ES-I3 (cell line): ENCODE results near the gene TUBA4A.

Experiments used
- H3K36me3 ChIP-seq: 2 replicates; pipeline ENCODE4 v1.6.1; 2013; ENCODE audit warnings: mild to moderate bottlenecking, low read length, control low read depth, moderate library complexity; ENCODE audit not compliant: insufficient read depth
- H3K4me1 ChIP-seq: 2 replicates; pipeline ENCODE4 v1.6.1; 2013; ENCODE audit warnings: mild to moderate bottlenecking, control low read depth, low read length; ENCODE audit not compliant: insufficient read depth
- H3K9ac ChIP-seq: 2 replicates; pipeline ENCODE4 v1.6.1; 2013; ENCODE audit warnings: low read depth, mild to moderate bottlenecking, low read length, moderate library complexity
- H3K9me3 ChIP-seq: 2 replicates; pipeline ENCODE4 v1.6.1; 2013; ENCODE audit warnings: mild to moderate bottlenecking, low read length, moderate library complexity; ENCODE audit not compliant: control insufficient read depth, insufficient read depth

The TUBA4A gene

DNA sequence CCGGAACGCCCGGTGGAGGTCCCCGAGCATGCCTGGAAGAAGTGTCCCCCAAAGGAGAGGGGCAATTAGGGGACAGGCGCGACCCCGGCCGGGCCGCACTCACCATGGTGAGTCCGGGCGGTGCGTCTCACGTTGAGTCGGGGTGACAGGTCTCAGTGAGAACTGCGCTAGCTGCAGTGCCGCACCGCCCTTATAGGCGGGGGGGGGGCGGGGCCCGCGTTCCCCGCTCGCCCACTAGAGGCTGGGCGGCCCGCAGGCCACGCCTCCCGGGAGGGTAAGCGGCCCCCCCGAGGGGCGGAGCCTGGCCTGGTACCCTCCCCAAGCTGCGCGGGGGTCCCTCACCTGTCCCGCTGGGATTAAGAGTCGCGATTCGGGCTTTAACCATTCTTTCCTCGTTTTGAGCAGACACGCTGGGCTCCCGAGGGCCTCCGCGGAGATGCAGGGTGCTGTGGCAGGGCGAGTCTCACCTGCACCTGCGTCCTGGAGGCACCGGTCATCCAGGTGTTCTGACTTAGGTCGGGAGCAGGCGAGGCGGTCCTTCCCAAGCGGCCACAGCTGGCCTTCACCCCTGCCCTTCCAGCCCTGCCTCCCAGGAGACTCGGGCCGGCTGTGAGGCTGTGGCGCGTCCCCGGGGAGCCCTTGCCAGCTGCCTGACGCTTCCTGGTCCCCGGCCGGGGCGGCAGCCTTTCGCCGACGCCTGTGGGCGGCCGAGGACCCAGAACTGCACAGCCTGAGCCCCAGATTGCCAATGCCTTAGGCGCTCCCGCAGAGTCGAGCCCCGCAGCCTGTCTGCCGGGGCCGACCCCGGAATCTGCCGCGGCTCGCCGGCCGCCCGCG, at the start of gene TUBA4A:
TUBA4A (minus strand) TSS at position 166 of the 837 bp plus-strand sequence; CDS start at position 106, 60 bp downstream.
- Histone ChIP-seq H3K4me1 (peaks cover 19% of the 10 kb centered on the region), H3K9ac (peak within 1 kb of the TSS; percentile 56; the same call in 1 of the 2 replicates), H3K36me3 (no peaks in the 10 kb centered on the region), H3K9me3 (no peaks in the 10 kb centered on the region)

DNA sequence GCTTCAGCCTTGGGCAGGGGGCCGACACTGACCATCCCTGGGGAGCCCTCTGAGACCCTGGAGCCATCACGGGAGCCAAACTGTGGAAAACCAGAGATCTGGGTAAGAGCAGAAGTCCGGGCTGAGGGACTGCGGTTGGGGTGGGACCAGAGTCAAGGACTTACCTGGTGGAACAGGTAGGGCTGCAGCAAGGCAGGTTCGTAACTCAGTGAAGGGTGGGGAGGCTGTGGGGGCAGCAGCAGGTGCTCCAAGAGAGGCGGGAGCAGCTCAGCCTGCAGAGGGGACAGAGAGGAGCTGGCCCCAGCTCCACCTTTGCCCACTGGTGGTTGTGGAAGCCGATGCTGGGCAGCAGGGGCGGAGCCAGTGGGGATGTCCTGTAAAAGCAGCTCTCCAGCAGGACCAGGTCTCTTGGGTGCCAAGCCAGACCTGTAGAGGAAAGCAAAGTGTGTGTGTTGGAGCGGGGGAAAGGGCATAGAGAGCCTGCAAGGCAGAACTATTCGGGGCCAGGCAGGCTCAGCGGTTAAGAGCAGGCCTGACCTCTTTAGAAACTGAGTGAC, 48.8 kb upstream of the TUBA4A start:
- Histone ChIP-seq H3K9me3 (no peaks in the 10 kb centered on the region), H3K9ac (no peak overlapping the region), H3K36me3 (no peaks in the 10 kb centered on the region; the same call in 1 of the 2 replicates), H3K4me1 (no peaks in the 10 kb centered on the region)

DNA sequence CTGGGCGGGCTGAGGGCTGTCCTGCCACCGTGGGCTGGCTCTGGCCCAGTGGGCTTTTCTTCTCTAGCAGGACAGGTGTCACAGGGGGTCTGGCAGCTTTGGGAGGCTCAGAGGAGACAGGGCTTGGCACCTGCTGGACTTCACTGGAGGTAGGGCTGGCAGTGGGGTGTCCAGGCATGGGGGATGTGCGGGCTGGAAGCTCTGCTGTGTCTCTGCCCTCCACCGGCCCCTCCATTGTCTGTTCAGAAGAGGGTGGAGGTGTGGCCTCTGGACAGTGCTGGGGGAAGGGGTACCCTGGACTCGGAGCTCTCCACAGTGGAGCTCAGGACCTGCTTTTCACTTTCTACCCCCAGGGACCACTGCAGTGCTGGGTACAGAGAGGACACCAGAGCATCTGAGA, 46.3 kb upstream of the TUBA4A start:
- H3K36me3 ChIP-seq = no peaks in the 10 kb centered on the region; the same call in 1 of the 2 replicates
- H3K9ac ChIP-seq = no peak overlapping the region

DNA sequence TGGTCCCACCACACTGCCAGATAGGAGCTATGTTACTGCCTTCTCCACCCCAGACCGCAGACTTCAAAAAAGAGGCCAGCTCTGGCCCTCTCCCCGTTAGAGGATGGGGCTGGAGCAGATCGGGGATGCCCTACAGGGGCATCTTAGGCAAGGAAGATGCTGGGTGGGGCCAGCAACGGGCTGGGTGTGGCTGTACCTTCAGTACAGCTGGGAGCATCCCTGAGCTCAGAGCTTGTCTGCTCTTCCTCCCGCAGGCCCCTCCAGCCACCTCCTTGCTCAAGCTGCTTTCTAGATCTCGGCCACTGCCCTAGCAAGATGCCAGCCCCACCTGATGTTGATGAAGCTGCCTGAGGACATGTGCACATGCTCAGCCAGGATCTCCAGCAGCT, 45.6 kb upstream of the TUBA4A start:
- Histone ChIP-seq H3K9me3 (no peaks in the 10 kb centered on the region), H3K4me1 (no peaks in the 10 kb centered on the region), H3K36me3 (no peaks in the 10 kb centered on the region; the same call in 1 of the 2 replicates), H3K9ac (no peak overlapping the region)

More for the DNA sequence above, 46.3 kb upstream of the TUBA4A start:
- Histone ChIP-seq H3K4me1 (no peaks in the 10 kb centered on the region), H3K9me3 (no peaks in the 10 kb centered on the region)

DNA sequence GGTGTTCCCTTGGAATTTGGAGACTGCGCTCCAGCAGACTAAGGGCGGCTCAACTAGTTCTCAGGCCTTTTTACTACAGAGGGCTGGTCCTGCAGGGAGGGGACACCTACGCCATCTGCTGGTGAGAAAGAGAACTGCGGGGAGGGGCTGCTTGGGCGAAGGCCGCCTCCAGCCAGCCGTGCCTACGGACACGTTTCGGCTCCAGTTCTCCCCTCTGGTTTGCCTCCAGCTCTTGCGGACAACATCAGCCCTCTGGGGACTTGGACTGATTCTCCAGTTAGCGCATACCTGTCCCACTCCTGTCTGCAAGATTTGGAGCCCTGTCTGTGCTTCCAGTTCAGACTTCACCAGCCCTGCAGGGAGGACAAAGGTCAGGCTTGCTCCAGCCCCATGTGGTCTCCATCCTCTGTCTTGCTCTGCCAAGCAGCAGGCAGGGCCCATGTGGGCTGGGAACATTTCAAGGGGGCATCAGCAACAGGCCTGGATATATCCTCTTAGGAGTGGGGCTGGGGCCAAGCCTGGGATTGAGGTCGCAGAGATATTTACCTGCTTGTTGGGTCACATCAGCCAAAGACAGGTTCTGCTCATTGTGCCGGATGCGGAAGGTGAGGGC, 45.1 kb upstream of the TUBA4A start:
- no peaks in the 10 kb centered on the region; the same call in 1 of the 2 replicates for H3K36me3 ChIP-seq
- no peaks in the 10 kb centered on the region for H3K4me1 ChIP-seq
- H3K9ac ChIP-seq = no peak overlapping the region
- H3K9me3 ChIP-seq = no peaks in the 10 kb centered on the region

DNA sequence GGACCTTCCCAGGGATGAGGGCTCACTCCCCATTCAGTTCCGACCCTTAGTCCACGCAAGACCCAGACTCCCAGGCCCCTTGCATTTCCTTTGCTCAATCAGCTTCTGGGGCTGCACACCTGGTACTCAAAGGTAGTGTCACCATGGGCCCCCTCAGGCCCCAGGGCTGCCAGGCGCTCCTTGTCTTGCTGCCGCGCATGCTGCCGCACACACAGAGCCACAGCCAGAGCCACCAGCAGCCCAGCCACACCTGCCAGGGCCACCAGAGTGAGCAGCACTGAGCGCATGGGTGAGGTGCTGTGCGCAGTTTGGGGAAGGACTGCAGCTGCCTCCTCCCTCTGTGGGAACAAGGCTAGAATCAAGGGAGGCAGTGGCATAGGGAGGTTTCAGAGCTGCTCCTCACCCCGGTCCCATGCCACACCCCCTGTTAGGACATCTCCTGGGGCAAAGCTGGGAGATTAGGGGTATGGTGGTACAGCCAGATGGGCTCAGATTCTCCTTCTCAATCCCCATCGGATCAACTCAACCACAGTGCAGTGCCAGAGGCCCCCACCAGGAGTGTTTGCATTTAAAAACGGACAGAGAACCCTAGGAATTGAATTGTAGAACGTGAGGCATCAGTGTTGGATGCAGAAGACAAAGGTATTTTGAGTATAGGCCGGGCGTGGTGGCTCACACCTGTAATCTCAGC, 44.2 kb upstream of the TUBA4A start:
- Histone ChIP-seq H3K36me3 (no peaks in the 10 kb centered on the region; the same call in 1 of the 2 replicates), H3K9ac (no peak overlapping the region), H3K9me3 (no peaks in the 10 kb centered on the region), H3K4me1 (no peaks in the 10 kb centered on the region)

DNA sequence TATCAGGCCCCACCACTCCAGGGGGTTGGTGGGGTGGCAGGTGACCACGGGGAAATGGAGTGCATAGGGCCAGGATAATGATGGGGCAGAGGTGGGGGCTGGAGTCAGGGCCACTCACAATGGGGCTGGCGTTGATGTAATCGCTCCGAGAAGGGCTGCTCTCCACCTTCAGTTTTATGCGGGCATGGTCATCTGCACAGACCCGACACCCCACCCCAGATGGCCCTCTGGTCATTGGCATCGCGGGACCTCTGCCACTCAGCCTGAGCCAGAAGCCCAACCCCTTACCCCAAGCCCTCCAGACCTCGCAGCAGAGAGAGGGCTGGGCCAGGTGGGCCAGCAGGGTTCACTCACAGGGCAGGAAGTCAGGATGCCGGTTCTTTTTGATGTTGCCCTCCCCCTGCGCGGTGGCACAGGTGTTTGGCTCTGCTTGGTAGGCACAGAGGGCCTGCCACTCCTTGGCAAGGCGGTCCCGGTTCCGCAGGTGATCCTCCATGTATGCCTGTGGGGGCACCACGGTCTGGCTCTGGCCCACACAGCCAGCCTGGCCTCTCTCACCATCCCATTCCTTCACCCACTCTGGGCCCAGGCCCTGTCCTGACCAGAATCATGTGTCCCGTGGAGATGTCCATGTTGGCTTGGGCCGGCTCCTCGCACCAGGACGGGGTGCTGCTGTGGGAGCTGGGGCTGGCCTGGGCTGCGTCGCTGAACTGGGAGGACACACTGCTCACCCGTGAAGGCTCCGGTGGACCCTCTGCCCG, 43.1 kb upstream of the TUBA4A start:
- Histone ChIP-seq H3K4me1 (no peaks in the 10 kb centered on the region), H3K36me3 (no peaks in the 10 kb centered on the region; the same call in 1 of the 2 replicates), H3K9ac (no peak overlapping the region), H3K9me3 (no peaks in the 10 kb centered on the region)

DNA sequence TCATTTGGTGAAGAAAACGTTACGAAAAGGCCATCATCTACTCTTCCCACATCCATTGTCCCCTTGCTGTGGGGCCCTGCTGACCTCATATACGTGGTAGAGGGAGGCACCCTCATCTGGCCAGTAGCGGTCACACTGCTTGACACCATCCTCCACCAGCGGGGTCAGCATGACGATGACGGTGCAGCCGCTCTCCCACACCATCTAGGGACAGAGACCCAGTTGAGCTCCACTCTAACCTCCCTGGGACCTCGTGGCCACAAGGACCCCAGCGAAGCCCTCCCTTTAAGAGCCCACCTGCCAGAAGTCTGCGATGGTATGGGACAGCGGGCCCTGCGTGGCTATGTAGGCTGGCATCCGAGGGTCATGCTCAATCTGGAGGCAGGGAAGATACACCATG, 42.4 kb upstream of the TUBA4A start:
- Histone ChIP-seq H3K4me1 (no peaks in the 10 kb centered on the region), H3K9me3 (no peaks in the 10 kb centered on the region), H3K9ac (no peak overlapping the region), H3K36me3 (no peaks in the 10 kb centered on the region; the same call in 1 of the 2 replicates)

DNA sequence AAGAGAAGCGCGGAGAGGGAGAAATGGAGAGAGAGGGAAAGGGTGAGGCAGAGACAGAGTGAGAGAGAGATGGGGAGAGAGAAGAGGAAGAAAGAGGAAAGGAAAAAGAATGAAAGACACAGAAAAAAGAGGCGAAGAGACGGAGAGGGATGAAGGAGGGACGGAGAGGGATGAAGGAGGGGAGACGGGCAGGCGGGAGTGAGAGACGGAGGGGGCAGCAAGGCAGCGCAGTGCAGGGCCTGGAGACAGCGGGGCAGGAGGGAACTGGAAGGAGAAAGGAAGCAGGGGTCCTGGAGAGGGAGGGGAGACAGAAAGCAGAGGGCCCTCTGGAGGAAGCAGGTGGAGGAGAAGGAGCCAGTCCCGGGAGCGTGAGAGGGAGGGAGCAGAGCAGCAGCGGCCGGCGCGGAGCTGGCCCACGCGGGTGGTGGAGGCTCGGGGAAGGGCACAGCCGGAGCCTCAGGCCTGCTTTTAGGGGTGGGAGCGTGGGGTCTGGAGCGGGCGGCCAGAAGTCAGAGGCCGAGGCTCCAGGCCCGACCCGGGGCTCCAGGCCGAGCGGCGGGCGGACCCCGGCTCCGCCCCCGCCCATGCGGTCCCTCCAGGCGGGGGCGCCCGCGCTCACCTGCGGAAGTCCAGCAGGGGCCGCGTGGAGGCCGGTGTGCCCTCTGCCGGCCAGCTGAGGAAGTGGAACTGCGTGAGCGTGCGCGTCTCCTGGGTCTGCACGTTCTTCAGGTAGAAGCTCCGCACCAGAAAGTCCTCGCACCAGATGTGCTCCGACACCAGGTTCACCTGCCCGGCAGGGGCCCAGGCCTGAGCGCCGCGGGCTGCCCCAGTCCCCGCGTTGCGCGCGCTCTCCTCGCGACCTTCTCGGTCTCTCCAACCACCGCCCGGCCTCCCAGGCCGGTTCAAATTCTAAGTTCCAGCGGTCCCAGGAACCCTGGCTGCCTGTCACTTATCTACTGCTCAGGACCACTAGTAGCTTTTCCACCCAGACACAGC, 40.9 kb upstream of the TUBA4A start:
- Histone ChIP-seq H3K9me3 (no peaks in the 10 kb centered on the region), H3K9ac (peak overlapping the region; percentile 94), H3K4me1 (no peaks in the 10 kb centered on the region), H3K36me3 (no peaks in the 10 kb centered on the region; the same call in 1 of the 2 replicates)

DNA sequence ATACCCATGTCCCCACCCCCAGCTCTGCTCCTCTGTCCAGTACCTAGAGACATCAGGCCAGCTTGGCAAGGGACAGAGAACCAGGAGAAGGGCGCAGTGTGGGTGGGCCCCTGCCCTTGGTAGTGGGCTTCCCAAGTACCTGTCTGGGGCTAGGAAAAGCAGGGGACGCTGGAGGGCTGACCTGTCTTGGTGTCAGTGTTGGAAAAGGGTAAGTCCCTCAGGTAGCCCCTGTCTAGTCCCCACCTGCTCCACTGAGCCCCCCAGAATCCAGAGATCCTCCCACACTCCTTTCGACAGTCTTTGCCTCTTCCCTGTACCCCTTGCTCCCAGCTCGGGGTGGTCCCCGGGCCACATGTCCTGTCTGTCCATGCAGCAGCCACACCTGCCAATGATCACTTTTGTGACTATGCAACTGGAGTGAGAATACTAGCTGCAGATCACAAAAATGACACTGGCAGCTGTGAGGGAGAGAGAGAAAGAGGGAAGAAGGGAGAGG, 40.1 kb upstream of the TUBA4A start:
- no peaks in the 10 kb centered on the region; the same call in 1 of the 2 replicates for H3K36me3 ChIP-seq
- peak overlapping the region; percentile 94; the same call in 1 of the 2 replicates for H3K9ac ChIP-seq
- no peaks in the 10 kb centered on the region for H3K9me3 ChIP-seq
- H3K4me1 ChIP-seq = no peaks in the 10 kb centered on the region

DNA sequence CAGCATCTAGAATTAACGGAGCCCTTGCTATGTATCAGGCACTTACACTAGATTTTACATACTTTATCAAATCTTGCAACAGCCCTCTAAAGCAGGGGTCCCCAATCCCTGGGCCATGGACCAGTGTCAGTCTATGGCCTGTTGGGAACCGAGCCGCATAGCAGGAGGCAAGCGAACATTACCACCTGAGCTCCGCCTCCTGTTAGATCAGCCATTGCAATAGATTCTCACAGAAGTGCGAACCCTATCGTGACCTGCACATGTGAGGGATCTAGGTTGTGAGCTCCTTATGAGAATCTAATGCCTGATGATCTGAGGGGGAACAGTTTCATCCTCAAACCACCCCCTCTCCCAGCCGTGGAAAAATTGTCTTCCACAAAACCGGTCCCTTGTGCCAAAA, 38.9 kb upstream of the TUBA4A start:
- Histone ChIP-seq H3K36me3 (no peaks in the 10 kb centered on the region; the same call in 1 of the 2 replicates), H3K4me1 (no peaks in the 10 kb centered on the region), H3K9me3 (no peaks in the 10 kb centered on the region), H3K9ac (no peak overlapping the region)

DNA sequence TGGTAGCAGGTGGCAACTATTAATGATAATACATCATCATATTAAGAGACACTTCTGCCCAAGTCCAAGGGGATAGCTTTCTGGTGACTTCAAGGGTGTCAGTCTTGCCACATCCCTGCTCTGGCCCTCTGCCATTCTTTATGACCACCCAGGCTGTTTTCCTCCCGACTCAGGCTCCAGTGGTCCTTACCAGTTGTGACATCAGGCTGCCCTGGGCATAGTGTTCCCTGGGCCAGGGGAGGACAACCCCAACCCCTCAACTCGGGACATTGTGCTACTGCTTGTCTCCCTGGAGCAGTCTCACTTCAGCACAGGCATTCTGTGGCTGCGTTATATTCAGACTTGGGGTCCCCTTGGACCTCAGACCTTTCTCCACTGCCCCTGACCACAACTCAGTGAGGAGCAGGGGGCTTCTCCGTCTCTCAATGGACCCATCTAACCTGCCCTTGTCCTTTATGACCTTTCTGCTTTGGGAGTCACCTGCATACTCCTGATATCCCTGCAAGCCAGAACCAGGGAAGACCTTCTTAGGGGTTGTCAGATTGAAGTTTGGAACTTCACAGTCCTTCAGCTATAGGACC, 38.3 kb upstream of the TUBA4A start:
- Histone ChIP-seq H3K9ac (no peak overlapping the region), H3K9me3 (no peaks in the 10 kb centered on the region)

More for the DNA sequence above, 38.3 kb upstream of the TUBA4A start:
- Histone ChIP-seq H3K4me1 (peaks cover under 1% of the 10 kb centered on the region; the same call in 1 of the 2 replicates), H3K36me3 (no peaks in the 10 kb centered on the region)
